ENCODE measurements around the gene NEDD4L. TPM values are rescaled to one million over a fixed set of nuclear protein-coding genes. Genes with fewer than 3 reads are reported as not detected.

The NEDD4L gene
- total and polyA plus RNA-seq, 2 experiments from 2014 or later, result 36.2 to 72.3 TPM

GRCh38 chr18:58144106-58144505 is 100.1 kb downstream of the NEDD4L start (continued):
- TF ChIP-seq REST (IDR thresholded peaks at IDR 0.05; ENCODE audit: unreplicated experiment) (no peak), EZH2phosphoT487 (IDR thresholded peaks at IDR 0.05; ENCODE audit: unreplicated experiment) (no peak)
- TF ChIP-seq, protein P1, sequence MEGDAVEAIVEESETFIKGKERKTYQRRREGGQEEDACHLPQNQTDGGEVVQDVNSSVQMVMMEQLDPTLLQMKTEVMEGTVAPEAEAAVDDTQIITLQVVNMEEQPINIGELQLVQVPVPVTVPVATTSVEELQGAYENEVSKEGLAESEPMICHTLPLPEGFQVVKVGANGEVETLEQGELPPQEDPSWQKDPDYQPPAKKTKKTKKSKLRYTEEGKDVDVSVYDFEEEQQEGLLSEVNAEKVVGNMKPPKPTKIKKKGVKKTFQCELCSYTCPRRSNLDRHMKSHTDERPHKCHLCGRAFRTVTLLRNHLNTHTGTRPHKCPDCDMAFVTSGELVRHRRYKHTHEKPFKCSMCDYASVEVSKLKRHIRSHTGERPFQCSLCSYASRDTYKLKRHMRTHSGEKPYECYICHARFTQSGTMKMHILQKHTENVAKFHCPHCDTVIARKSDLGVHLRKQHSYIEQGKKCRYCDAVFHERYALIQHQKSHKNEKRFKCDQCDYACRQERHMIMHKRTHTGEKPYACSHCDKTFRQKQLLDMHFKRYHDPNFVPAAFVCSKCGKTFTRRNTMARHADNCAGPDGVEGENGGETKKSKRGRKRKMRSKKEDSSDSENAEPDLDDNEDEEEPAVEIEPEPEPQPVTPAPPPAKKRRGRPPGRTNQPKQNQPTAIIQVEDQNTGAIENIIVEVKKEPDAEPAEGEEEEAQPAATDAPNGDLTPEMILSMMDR (conservative IDR thresholded peaks at IDR 0.05; ENCODE audit: low read depth in 2 of 2), result no peak

DNA sequence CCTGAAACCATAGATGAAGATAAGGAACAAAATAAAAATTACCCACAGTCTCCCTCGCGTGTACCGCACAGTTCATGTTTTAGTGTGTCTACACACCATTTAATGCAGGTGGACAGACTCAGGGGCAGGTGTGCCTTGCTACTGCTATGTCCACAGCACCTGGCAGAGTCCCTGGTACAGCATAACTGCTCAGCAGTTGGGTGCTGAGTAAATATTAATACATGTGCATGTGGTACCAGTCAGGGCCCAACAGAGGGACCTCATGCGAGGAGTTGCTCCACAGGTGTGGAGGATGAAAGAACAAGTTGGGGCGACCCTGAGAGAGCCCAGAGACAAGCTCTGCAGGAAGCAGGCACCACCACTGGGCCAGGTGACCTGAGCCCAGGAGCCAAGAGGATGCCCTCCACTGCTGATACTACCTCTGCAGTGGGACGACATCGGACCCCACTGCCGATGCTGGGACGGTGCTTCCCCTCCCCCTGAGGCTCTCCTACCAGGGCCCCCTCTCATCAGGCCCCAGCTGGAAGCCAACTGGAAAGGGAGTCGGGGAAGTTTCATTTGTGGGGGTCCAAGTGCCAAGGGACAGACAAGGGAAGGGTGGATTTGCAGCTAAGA is 100.8 kb downstream of the NEDD4L start:
- Histone ChIP-seq H3K27me3 (ENCODE audit: insufficient read depth) (no peaks in the 10 kb centered on the region), H3K4me2 (no peak overlapping the region), H3F3A (replicated peaks; ENCODE audit: low read depth) (no peaks in the 10 kb centered on the region), H3K36me3 (ENCODE audit: insufficient read depth) (no peaks in the 10 kb centered on the region), H3K4me3 (no peak overlapping the region), H2AFZ (no peak overlapping the region), H3K79me2 (replicated peaks; ENCODE audit: insufficient read depth) (peaks cover 95% of the 10 kb centered on the region), H3K9me2 (ENCODE audit: insufficient read depth) (0 out of 2 replicates have a peak, but pooled peaks cover 3% of the 10 kb centered on the region), H3K4me1 (ENCODE audit: insufficient read depth) (peaks cover 13% of the 10 kb centered on the region; the same call in 1 of the 2 replicates), H3K27ac (ENCODE audit: low read depth) (no peak overlapping the region), H4K20me1 (replicated peaks; ENCODE audit: insufficient read depth) (peaks cover 11% of the 10 kb centered on the region)
- Mint-ChIP-seq H3K36me3 (ENCODE audit: low read depth) (peaks cover 9% of the 10 kb centered on the region; the same call in 2 of the 3 replicates), H3K27ac (no peak overlapping the region), H3K9me3 (no peaks in the 10 kb centered on the region; the same call in 2 of the 3 replicates), H3K4me1 (peaks cover 24% of the 10 kb centered on the region), H3K27me3 (ENCODE audit: insufficient read depth, low read depth, poor library complexity) (peaks cover 1% of the 10 kb centered on the region), H3K4me3 (no peak overlapping the region)
- DNase-seq (ENCODE audit: low spot score) (no peak), ATAC-seq (no peak)
- TF ChIP-seq ZNF462 (CRISPR knock-in tag; IDR thresholded peaks at IDR 0.05) (no peak), CREB1 (CRISPR knock-in tag; IDR thresholded peaks at IDR 0.05; ENCODE audit: low read depth) (no peak), ETS1 (IDR thresholded peaks at IDR 0.05) (no peak), NANOG (IDR thresholded peaks at IDR 0.05; ENCODE audit: borderline replicate concordance) (no peak), REST (IDR thresholded peaks at IDR 0.05; ENCODE audit: unreplicated experiment) (no peak)
